CD4-positive, alpha-beta T cell treated with Interleukin-15 for 1 hour (primary cell): ENCODE results near the gene TRAP1.
"Not testable (repeated sequence)": the region's sequence is repeated elsewhere in the genome, so short reads cannot be mapped to it uniquely, and the experiment has no call there.

Source experiments
- DNase-seq: peaks from one replicate; pipeline ENCODE4 v3.0.0-alpha.2; 2020

TRAP1 gene

DNA sequence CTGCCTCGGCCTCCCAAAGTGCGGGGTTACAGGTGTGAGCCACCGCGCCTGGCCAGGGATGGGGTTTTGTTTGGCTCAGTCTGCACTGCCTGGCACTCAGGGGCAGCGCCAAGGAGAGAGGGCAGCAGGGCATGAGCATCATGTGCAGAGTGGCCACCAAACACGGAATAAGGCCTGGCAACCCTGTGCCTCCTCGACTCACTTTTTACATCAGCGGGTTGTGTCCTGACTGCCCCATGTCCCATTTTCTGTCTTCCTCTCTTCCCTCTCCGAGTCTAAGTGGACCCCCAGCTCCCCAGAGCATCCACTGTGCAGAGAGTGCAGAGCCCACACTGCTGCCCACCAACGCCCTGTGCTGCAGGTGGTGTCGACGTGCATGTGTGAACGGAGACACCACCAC lies 18.2 kb upstream of the TRAP1 start:
- DNase-seq = no peak

DNA sequence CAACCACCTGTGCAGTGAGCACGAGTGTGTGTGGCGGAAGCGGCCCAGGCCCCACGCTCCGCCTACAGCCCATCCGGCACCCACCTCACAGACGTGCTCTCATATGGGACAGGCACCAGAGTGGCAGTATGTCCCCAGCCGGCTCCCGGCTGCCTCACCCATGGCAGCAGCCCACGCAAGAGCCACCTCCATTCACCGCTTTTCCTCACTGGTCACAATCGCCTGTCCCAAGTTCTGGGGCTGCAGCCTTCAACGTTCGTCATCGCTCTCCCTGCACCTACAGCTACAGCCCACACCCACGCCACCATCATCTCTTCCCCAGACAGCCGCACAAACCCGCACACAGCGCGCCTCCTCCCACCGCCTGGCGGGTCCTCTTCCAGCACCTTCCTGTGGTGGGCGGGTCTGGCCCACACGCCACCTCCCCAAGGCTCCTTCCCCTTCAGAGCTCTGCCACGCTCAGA lies 17.5 kb upstream of the TRAP1 start:
- DNase-seq = no peak

DNA sequence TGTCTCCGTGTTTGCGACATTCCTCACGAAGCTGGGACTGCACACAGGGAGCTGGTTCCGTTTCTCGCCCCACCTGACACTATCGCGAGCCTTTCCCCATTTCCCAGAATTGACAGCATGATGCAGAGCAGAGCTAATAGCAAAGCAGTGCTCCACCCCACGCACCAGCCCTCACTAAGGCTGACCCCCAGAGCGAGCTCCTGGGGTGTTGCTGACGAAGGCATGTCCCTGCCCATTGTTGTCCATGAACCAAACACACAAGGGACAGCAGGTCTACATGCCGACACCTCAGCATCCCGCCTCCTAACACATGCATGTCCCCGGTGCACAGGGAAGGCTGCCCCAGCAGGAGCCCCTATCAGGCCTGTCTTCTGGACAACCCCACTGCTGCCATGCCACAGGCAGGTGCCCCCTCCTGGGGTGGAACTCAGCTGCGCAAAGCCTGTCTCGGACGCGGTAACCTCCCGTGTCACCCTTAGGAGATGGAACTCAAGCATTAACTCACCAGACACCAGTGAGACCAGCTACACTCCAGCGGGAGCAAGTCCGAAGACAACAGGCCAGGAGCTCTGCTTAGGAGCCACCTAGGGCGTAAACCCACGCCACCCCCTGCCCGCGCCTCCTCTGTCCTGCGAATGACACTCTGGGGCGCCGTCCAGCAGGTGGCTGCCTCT lies 16.9 kb upstream of the TRAP1 start:
- DNase-seq = no peak

DNA sequence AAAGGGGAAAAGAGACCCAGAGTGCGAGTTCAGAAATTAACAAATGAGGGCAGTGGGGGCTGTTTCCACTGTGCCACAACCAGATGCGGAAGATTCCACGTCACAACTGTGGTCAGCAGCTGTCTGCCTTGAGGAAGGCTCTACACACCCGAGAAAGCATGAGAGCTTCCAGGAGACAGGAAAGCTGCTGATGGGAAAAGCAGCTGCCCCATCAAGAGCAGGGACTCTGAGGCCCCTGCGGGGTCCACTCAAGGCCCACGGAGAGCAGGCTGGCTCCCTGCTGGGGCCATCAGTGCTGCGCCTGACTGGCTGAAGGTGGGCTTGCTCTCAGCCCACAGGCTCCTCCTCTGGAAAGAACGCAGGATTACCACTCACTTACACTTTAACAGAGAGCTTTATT lies 14.8 kb upstream of the TRAP1 start:
- no peak for DNase-seq

DNA sequence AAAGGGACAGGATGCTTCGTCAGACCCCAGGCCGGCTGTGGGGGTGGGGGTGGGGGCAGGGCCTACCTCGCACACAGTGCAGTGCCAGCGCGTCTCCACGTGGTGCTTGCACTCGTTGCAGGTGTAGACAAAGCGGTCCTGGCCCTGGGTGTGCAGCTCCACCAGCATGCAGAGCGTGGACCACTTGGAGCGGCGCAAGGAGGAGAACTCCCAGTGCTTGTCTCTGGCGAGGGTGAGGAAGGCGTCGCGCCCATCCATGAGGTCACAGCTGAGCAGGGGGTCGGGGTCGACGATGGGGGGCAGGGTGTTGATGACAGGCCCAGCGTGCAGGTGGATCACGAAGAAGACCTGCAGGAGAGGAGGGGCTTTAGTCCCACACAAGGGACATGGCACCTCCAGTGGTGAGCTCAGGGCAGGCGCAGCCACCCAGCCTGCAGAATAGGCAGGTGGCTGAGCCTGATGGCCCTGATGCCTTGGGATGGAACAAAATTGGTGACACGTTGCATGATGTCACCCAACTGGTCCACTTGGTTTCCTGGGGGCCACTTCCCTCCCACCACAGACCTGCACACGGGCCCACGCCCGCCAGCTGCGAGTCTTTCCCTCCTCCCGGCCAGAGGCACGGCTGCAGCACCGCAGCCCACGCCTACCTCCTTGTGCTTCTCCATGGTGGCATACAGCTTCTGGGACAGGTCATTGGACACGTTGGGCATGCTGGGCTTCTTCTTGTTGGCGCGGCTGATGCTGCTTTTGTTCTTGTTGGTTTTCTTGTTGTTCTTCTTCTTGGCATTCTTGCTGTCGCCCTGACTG lies 14.0 kb upstream of the TRAP1 start:
- DNase-seq = no peak

DNA sequence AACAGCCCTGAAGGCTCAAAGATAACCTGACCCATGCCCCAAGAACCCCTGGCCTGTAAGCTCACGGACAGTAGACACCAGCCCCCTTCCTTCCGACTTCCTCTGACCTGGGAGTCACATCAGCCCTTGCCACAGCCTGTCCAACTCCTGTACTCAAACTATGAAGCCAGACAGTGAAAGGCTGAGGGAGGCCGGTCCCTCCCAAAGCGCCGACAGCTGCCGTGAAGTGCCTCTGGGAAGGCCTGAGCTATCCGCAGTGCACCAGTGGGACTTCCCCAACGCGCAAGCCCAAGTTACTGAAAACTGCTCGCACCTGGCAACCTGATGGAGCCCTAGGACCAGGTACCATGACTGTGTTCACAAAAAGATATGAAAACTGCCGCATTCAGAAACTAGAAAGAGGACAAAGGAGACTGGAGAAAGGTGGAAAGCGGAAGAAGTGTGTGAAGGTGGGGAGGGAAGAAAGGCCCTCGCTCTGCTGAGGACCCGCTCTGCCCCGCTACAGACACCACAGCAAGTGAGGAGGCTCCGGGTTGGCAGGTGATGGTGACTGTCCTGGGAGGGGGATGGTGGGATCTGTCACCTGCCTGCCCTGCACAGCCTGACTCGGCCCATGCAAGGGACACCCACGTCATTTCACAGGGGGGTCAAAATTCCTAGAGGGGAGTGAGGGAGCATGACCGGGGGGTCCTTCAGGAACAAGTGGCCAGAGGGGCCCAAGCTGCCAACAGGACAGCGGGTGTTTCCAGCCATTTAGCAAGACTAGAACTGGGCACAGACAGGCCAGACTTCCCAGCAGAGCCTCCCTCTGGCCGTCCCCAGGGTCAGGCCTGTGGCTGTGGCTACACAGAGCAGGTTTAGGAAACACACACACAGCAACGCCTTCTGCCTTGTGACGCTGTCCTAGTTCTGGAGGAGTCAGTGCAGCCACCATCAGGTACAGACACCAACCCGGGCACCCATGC lies 13.1 kb upstream of the TRAP1 start:
- DNase-seq = no peak

DNA sequence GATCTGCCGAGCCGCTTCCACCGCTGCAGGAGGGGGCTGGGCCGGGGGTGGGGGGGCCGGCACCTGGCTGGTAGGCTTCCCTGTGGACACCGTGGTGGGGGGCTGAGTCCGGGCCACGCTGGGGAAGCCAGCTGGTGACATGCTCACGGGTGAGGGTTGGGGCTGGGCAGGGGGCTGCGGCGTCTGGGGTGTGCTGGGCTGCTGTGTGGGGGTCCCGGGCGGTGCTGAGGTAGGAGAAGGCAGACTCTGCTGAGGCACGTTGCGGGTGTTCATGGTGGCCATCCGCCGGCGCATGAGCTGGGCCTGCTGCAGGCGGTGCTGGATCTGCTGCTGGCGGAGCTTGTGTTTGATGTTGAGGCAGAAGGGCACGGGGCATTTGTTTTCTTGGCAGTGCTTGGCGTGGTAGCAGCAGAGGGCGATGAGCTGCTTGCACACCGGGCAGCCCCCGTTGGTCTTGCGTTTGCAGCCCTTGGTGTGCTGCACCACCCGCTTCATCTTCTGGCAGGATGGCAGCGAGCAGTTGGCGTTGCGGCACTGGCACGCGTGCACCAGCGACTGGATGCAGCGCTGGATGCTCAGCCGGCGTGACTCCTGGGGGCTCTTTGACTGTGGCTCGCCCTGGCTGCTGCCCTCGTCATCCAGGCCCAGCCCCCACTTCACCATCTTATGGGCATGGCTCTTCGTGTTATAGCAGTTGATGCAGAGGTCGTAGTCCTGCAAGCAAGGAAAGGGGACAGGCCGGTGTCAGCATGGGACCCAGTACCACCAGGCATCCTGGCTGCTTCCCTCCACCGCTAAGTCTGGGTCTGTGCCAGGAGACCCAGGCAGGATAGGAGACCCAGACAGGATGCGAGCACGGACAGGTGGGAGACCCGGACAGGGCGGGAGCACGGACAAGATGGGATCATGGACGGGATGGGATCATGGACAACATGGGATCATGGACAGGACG lies 12.1 kb upstream of the TRAP1 start:
- no peak for DNase-seq

DNA sequence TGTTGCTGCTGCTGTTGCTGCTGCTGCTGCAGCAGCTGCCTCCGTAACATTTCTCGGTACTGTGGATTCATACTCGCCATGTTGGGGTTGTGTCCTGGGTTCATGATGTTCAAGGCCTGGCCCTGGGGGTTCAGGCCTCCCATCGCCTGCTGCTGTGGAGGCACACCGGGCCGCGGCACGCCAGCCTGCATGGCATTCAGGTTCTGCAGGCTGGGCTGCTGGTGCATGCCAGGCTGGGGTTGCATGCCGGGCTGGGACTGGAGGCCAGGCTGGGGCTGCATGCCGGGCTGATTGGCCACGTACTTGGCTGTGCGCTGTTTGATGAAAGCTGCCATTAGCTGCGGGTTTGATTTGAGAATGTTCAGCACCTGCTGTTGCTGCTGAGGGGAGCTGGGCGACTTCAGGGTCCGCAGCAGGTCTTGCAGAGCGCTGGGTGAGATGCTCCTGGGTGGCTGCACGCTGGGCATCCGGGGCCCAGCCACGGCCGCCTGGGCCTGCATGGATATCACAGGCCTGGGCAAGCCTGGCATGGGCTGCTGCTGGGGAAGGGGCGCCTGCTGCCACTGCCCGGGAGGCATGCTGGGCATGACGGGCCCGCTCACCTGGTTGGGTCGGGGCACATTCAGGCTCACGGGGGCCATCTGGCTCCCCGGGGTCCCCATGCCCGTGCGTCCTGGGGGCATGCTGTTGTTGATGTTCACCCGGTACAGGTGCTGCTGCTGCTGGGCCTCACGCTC lies 11.3 kb upstream of the TRAP1 start:
- DNase-seq = no peak

DNA sequence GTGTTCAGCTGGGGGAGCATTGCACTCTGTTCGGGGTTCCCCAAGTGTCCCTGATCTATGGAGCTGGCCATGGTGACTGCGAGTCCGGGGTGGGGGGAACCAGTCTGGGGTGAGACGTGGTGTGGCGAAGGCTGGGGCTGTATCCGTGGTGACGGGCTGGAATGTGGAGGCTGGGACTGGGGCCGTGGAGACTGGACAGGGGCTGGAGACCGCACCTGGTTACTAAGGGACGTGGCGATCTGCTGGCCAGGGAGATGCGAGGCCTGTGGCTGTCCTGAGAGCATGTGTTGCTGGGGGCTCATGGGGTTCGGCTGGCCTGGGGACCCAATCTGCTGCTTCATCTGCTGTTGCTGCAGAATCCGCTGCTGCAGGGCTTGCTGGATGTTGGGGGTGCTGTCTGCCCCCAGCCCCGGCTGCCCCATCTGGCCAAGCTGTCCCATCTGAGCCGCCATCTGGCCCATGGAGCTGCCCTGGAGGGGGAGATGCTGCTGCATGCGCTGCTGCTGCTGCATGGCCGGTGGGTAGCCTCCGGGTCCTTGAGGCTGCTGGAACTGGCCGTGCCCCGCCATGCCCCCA lies 10.6 kb upstream of the TRAP1 start:
- DNase-seq = no peak

DNA sequence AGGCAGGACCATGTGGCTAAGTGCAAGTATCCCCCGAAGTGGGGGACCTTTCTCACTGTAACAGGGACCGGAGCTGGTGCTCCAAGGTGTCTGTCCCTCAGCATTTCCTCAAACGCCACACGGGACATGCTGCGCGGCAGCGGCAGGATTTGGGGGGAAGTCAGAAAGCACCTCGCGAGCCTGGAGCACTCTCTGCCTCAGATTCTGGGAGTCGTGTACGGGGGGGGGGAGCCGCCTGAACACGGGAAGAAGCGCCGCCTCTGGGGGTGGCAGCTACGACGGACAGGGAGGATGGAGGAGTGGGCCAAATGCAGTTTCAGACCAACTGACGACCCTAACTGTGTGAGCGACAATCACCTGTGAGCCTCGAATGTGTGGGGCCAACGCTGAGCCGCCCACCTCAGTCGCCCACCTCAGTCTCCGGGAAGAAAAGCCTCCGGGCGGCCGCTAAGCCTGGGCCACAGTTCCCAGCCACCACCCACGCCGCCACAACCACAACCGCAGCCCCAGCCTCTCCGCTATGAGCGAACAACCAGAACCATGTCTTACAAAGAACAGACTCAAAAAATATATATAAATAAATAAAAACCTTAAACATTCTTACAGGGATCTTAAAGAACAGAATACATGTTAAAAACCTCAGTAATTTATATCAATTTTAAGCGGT lies 8.8 kb upstream of the TRAP1 start:
- DNase-seq = no peak

DNA sequence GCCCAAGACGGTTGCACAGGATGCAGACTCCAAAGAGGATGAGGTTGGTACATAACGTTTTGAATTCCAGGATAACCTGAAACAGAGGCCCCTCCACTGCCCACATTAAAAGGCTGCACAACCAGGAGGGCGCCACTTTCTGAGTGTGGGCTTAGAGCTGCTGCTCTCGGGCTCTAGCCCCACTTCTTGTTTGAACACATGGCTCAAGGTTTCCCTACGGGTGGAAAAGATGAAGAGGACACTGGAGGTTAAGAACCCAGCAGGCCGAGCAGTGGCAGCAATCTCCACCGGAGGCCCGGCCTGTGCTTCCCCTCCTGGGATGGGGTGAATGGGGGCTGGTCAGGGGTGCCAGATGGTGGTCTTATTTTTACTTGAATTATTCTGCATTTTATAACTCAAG lies 8.0 kb upstream of the TRAP1 start:
- DNase-seq = no peak

DNA sequence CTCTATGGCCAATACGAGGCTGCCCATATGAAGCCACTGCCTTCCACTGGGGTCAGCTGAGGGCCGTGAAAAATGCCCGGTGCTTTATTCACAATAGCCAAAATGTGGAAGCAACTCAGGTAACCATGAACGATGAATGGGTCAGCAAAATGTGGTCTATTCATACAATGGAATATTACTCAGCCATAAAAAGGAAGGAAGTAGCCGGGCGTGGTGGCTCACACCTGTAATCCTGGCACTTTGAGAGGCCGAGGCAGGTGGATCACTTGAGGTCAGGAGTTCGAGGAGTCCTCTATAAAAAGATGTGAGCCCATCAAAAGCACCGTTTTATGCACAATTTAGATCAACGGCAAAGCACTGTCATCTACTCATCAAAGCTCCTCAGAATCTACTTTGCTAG lies 5.2 kb upstream of the TRAP1 start:
- DNase-seq = no peak

DNA sequence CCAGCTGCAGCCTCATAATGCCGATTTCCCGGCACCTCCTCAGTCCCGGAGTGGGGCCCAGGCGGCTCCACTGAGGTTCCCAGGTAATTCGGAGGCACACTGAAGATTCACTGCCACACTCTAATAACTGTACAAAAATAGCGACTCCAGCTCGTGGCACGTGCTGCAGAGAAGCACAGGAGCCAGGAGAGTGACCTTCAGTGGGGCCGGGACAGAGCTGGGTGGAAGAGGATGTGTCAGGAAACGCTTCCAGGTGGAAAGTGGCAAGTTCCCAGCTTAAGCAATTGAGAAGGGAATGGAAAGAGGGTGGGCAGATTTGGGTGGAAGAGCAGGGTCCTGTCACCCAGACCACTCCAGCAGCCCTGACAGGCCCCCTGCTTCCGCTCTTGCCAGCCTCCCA lies 3.1 kb upstream of the TRAP1 start:
- DNase-seq = no peak

DNA sequence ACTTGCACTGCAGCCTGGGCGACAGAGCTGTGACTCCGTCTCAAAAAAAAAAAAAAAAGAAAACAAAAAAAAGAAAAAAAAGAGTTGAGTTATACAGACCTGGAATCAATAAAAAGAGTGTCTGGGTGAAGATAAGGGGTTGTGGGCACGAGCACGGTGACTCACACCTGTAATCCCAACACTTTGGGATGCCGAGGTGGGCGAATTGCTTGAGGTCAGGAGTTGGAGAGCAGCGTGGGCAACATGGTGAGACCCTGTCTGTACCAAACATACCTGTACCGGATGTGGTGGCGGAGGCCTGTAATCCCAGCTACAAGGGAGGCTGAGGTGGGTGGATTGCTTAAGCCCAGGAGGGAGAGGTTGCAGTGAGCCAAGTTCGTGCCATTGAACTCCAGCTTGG lies 1.3 kb upstream of the TRAP1 start:
- DNase-seq = no peak

DNA sequence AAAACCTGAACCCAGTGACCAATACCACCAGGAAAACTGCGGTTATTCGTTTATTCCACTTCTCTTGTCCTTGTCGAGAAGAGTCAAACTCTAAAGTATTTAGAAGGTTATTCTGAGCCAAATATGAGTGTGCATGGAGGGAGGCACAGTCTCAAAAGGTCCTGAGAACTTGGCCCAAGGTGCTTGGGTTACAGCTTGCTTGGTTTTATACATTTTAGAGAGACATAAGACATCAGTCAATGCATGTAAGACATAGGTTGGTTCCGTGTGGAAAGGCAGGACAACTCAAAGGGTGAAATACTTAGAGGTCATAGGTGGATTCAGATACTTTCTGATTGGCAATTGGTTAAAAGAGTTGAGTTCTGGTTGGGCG lies 681 bp upstream of the TRAP1 start:
- DNase-seq = no peak

DNA sequence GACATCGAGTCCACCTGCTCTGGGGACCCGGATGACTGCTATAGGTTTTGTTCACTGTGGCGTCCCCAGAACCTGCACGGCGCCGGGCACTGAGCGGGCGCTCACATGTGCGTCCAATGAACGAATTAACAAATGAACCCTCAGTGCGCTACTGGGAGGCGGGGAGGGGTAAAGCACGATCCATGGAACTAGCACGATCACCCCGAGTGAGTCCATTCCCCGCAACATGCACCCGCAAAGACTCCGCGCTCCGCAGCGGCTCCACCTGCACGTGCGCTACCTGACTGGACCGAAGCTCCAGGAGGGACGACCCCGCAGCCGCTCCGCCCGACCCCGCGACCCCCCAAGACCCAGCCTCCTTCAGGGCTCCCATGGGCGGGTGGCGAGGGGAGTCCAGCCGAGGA lies 491 bp downstream of the TRAP1 start:
- DNase-seq = no peak

DNA sequence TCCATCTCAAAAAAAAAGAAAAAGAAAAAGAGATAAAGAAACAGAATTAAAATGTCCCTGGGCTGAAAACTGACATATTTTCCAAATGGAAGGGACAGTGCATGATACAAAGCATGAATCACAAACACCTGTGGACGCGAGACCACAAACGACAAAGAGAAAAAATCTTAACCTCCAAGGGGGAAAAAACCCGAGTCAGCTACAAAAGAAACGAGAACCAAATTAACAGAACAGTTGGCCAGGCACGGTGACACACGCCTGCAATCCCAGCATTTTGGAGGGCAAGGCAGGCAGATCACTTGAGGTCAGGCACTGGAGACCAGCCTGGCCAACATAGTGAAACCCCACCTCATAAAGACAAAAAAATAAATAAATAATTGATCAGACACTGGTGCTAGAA lies 1.9 kb downstream of the TRAP1 start:
- DNase-seq = no peak

DNA sequence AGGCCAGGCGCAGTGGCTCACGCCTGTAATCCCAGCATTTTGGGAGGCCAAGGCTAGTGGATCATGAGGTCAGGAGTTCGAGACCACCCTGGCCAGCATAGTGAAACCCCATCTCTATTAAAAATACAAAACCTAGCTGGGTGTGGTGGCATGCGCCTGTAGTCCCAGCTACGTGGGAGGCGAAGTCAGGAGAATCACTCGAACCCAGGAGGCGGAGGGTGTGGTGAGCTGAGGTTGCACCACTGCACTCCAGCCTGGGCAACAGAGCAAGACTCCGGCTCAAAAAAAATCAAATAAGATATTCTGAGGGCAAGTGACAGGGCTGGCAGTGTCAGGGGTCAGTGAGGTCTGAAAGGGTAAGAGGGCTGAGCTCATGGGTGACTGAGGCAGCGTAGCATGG lies 2.9 kb downstream of the TRAP1 start:
- not testable (repeated sequence) for DNase-seq

DNA sequence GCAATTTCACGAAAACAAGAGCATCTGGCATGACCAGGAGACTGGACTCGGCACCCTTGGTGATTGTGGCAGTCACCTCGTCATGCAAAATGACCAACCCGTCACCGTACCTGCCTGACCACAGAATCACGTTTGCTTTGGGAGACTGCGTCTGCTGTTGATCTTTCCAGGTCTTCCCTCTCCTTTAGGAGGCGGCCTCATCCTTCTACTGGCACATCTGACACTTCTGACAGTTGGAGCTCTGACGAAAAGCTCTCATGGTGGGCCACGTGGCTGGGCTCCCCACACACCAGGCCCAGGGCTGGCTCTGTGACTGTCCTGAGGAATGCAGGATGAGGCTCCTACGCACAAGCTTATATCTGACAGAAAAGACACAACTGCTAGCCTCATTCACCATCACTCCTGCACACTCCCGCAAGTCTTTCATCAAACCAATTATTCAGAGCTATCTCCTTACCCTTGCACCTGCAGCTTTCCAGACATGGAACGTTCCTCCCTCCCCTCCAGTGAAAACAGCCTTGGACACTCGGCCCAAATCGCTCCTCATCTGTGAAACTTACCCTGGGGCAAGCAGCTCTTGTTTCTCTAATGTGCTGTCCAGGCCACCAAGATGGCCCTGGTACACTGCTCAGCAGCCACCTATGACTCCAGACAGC lies 3.6 kb downstream of the TRAP1 start:
- DNase-seq = no peak

DNA sequence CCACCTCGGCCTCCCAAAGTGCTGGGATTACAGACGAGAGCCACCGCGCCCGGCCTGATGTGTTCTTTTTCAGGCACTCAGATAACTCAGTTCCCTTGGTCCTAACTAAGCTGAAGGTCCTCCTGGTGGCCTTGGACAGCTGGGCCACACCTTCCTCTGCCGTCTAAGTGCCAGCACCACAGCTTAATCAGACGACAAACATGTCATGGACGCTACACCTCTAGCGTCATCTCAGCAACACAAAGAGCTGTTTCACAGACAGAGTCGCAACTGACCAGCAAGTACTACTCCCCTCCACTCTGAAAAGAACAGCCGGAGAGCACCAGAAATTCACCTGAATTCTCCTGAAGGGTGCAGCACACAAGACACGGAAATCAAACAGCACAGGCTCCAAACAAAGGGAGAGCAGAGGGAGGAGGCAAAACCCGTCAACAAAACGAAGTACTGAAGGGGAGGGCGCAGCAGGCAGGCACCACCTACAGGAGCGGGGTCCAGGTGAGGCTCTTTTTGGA lies 4.4 kb downstream of the TRAP1 start:
- DNase-seq = no peak
